ENCODE measurements around the gene DNA2.

Gene DNA2

GRCh38 chr10:68440898-68441297, 30.9 kb downstream of the DNA2 start:
- DNase-seq: no peak

- DNase-seq: no peak
These were observed 36.0 kb downstream of the DNA2 start for GRCh38 chr10:68435803-68436202.

GRCh38 chr10:68434657-68435056, 37.1 kb downstream of the DNA2 start:
- no peak for DNase-seq

DNA sequence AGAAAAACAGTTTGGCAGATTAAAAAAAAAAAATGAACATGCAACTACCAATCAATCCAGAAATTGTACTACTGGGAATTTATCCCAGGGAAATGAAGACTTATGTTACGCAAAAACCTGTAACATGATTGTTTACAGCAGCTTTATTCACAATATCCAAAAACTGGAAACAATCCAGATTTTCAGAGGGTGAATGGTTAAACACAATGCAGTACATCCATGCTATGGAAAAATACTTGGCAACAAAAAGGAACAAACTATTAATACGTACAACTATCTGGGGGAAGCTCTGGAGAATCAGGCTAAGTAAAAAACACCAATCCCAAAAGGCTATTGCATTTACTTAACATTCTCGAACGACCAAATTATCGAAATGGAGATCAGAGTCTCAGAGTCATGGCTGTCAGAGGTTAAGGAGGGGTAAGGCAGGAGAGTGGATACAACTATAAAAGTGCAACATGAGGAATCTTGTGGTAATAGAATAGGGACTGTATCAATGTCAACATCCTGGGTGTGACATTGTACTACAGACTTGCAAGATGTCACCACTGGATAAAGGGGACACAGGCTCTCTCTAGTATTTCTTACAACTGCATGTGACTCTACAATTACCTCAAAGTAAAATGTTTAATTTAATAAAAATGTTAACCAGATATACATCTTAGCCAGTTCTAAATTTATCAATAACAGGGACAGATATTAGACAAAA, 43.2 kb downstream of the DNA2 start:
- DNase-seq: no peak

GRCh38 chr10:68424454-68425014, 47.2 kb downstream of the DNA2 start:
- DNase-seq: no peak

GRCh38 chr10:68423522-68423921, 48.3 kb downstream of the DNA2 start:
- DNase-seq: peak; percentile 6

GRCh38 chr10:68419376-68419775, 52.4 kb downstream of the DNA2 start:
- no peak for DNase-seq

DNA sequence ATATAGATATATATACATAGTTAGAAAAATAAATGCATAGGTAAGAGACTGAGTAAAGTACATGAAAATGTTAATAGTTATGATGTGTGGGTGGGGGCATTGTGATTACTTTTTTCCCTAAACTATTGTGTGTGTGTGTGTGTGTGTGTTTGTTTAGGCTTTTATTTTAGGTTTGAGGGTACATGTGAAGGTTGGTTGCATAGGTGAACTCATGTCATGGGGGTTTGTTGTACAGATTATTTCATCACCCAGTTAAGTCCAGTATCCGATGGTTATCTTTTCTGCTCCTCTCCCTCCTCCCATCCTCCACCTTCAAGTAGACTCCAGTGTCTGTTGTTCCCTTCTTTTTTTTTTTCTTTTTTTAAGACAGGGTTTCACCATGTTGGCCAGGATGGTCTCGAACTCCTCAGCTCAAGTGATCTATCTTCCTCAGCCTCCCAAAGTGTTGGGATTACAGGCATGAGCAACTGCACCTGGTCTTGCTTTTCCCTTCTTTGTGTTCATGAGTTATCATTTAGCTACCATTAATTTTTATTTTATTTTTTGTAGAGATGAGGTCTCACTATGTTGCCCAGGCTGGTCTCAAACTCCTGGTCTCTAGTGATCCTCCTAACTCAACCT, 62.8 kb downstream of the DNA2 start:
- DNase-seq: no peak

DNA sequence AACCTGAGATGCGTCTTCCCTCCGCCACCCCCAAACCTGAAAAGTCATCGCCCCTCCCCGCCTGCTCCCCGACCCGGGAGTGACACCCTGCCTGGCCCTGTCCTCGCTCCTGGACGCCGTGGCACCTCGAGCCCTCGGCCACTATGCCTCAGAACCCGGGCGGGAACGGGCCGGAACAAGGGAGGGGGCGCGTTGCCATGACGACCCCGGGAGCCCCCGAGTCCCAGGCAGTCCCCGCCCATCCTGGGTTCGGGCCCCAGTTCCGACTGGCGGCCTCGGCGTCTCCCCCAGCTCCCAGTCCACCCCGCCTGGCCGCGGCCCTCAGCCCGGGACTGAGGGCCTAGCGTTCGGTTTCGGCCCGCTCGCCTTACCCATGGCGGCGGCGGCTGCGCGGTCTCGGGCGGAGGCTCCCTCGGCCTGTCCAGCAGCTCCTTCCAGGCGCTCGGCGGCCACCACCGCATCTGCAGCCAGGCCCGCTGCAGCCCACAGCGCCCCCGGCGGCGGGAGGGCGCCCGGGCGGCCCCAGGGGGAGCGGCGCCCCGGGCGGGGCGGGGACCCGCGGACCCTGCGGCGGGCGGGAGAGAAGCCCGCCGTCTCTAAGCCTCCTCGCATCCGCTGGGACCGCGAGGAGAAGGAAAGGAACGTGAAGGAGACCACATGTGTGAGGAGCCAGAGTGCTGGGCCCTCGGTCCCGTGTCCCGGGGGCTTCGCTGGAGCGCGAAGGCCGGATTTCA, 64.8 kb downstream of the DNA2 start, which contains the start of gene RUFY2:
RUFY2 (minus strand) TSS at position 463 of the 734 bp plus-strand sequence; CDS start at position 375, 88 bp downstream.
- DNase-seq: peak; percentile 67

GRCh38 chr10:68406111-68406814, 65.5 kb downstream of the DNA2 start:
- DNase-seq: no peak

DNA sequence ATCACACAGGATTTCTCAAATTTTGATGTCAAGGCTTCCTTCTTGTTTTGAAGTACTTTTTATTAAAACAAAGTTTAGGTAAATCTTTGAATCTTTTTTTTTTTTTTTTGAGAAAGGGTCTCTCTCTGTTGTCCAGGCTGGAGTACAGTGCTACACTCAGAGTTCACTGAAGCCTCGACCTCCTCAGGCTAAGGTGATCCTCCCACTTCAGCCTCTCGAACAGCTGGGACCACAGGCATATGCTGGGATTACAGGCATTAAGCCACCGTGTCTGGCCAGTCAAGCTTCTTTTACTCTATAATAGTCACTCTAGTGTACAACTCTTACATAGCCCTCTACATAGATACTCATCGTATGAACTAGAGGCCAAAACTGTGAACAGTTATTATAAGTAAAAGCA, 68.1 kb downstream of the DNA2 start:
- DNase-seq: no peak

- DNase-seq: no peak
These were observed 69.5 kb downstream of the DNA2 start for GRCh38 chr10:68402276-68402675.

DNA sequence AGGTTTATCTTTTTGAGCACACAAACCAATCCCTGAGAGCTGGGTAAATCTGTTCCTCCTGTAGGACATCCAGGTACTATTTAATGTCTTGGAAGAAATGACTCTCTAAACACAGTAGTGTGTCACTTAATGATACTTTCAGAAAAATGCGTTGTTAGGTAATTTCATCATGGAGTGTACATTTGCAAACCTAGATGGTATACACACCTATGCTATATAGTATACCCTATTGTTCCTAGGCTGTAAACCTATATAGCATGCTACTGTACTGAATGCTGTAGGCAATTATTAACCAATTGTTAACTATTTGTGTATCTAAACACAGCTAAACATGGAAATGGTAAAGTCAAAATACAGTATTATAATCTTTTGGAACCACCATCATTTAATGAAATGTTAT, 74.8 kb downstream of the DNA2 start:
- DNase-seq: no peak

DNA sequence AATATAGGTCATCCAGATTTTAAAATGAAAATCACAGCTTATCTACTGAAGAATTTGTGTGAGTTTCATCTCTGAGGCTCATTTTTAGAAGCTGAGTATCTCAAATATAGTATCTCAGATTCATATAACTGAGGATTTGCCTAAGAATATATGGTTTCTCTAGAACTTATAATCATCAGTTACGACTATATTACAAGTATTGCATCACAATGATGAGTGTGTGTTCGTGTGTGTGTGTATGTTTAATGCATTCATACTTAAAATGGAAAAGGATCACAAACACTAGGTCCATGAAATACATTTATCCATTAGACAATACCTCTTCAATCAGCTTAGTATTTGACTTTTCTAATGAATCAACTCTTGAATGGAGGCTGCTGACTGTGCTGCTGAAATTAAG, 86.0 kb downstream of the DNA2 start:
- DNase-seq: no peak

GRCh38 chr10:68371604-68372003, 100.2 kb downstream of the DNA2 start:
- no peak for DNase-seq

DNA sequence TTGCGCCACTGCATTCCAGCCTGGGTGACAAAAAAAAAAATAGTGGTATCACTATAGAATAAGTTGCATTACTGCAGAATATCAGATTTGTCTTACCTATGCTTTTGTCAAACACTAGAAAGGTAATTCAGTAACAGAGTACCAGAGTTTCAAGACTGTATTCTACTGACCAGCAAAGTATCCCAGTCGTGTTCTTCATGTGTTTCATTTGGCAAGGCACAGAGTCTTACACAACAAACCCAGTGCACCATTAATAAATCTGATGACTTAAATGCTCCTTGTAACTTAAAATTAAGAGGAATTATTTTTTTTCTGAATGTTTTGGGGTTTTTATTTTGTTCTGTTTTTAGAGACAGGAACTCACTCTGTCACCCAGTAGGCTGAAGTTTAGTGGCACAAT, 104.7 kb downstream of the DNA2 start:
- no peak for DNase-seq

DNA sequence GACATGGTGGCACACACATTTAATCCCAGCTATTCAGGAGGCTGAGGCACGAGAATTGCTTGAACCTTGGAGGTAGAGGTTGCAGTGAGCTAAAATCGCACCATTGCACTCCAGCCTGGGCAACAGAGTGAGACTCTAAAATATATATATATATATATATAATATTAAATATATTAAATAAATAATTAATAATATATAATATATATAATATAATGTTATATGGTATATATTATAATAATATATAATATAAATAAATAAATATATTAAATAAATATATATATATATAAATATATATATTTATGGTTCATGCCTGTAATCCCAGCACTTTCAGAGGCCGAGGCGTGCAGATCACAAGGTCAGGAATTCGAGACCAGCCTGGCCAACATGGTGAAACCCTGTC, 105.2 kb downstream of the DNA2 start:
- DNase-seq: no peak

DNA sequence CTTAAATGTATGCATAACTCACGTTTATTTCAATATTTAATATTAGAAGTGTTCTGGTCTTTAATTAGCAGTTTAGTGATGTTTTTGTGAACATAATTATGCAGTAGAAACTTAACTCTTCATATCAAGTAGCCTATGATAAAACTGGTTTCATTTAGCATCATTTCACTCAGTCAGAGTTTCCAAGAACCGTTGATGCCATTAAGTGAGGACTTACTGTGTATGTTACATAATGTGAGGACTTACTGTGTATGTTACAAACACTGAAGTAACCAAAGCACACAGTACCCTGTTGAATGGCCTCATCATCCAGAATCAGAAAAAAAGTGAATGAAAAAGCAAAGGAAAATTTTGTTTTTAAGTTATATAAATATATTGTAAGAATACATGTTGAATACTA, 106.2 kb downstream of the DNA2 start:
- no peak for DNase-seq

DNA sequence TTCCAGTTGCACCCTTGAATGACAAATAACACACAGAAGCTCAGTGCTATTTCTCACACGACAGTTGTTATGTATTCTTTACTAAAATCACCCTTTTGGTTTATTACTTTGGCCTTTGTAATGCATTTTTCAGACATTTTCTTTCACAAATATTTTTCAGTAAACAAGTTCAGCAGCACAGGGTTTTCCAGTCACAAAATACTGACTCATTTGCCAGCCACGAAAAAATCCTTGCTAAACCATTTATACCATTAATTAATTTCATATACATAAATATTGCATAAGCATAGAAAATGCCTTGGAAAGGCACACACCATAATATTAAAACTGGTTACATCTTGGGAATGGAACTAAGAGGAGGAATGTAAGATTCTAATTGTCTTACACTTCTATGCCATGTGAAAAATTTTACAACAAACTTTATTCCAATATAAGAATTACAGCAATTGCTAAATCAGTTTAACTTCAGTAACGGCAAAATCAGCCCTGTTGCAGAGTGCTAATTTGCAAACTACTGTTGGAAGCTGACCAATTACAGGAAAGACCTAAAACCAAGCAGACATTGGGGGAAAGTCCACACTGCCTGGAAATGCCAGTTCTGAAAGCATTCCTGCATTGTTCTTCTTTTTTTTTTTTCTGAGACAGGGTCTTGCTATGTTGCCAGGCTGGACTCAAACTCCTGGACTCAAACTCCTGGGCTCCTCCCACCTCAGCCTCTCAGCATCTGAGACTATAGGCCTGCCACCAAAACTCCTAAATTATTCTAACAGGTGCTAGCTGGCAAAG, 107.5 kb downstream of the DNA2 start:
- no peak for DNase-seq

All from effector CD4-positive, alpha-beta T cell (primary cell).